Erythroblast (primary cell): ENCODE data around the gene CRY2.
"Not testable (repeated sequence)": the region's sequence is repeated elsewhere in the genome, so short reads cannot be mapped to it uniquely, and the experiment has no call there.

Experiments
- GATA1 ChIP-seq: IDR thresholded peaks from 2 replicates; pipeline ENCODE4 v1.6.1; 2011; ENCODE audit warnings: low read depth, mild to moderate bottlenecking, control low read depth, low read length, moderate library complexity
- POLR2A ChIP-seq: IDR thresholded peaks from 2 replicates; pipeline ENCODE4 v1.6.1; 2011; ENCODE audit warnings: mild to moderate bottlenecking, low read length

GRCh38 chr11:45826492-45826891 lies 20.8 kb upstream of the CRY2 start:
- not testable (repeated sequence) for TF ChIP-seq POLR2A, GATA1
